Right forelimb (tissue), 1 donor: ENCODE results near the gene TNS1.

Experiments
- DNase-seq: peaks from one replicate; pipeline ENCODE4 v3.0.0-alpha.2; 2018

Gene TNS1

DNA sequence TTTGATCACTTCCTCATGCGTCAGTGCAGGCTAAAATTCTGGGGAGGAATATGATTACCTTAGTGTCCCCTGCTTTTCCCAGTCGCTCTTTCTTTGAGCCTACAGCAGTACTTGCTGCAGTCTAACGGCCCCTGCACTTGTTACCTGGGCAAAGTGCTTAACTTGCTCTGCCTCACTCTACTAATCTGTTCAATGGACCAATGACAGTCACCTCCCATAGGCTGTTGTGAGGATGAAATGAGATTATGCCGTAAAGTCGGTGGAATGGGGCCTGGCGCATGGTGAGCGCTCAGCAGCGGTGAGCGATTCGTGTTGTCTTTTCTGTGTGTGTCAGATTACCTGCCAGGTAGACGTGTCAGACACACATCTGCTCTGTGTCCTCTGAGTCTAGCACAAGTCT lies 5.3 kb downstream of the TNS1 start:
- DNase-seq = no peak

DNA sequence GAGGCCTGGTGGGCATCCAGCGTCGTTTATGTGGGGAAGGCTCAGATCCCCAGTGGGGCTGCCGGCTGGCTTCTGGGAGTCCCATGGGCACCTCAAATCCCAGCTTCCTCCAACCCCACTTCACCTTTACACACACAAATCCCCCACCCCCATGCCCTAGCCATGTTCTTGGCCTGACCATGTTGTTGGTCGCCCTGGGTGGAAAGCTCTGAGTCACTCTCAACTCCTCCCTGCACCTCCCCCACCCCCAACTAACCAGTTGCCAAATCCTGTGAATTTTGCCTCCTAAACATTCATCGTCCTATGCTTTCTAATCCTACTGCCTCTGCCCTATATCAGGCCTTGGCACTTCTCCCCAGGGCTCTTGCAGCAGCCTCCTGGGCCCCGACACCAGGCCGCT lies 6.4 kb downstream of the TNS1 start:
- no peak for DNase-seq

DNA sequence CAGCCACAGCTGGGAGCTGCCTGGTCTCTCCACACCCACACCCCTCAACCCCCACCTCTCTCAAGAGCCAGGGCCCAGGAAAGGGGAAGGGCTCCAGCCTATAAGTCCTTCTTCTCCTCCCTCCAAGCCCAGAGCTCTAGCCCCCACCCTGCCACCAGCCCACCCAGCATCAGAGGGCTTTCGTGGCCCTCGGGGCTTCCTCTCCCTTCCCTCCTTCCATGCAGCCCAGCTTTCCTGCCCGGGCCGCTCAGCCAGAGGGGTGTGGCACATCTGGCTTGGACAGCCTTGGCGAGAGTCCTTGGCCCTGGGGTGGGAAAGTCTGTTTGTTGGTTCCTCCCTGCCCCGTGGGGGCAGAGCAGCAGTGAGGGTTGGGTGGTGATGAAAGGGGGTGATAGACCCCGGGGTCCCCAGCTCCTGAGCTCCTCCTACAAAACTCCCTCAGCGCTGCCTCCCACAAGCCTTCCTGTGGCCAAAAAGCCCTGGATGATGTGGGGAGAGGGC lies 7.0 kb downstream of the TNS1 start:
- DNase-seq = peak; percentile 76

DNA sequence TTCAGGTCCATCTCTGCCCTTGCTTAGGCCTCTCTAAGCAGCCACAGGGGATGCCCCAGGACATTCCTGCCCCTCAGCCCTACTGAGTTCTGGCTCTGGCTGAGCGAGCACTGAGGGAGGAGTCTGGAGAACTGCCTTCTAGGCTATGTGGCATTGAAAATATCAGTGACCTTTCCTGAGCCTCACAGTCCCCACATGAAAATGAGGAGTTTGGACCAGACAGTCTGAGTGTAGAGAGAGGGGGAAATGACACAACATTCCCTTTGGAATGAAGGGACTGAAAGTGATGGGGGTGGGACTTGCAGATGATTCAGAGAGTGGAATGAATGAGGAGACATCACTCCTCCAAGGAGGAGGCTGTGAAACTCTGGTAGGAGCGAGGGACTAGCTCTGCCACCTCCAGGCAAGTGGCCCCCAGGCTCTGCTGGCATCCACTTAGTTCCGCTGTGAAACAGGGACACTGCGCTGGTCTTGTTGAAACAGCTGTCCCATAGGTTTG lies 8.0 kb downstream of the TNS1 start:
- no peak for DNase-seq

DNA sequence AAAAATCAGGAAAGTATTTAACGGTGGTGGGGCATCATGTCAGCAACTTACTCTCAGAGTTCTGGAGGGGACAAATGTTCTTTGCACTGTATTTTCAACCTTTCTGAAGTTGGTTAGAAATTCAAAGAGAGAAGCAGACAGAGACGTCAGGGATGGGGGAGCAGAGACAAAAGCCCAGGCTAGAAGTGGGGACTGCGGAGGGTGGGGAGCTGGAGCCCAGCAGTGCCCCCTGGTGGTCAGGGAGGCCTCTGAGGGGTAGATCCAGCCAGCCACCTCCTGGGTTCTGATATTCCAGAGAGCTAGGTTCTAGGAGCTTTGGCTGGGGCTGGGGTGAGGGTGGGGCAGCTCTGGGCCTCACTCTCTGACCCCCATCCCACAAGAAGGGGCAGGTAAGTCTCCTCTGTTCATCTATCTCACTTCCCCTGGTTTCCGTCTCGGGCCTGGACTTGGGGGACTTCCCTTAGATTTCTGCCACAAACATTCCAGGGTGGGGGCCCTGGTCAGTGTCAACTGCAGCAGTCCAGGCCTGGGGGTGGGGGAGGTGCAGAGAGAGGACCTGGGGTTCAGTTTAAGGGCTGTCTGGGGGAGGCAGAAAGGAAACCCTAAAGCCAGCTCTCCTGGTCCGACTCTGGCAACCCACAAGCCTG lies 8.9 kb downstream of the TNS1 start:
- peak; percentile 66 for DNase-seq

DNA sequence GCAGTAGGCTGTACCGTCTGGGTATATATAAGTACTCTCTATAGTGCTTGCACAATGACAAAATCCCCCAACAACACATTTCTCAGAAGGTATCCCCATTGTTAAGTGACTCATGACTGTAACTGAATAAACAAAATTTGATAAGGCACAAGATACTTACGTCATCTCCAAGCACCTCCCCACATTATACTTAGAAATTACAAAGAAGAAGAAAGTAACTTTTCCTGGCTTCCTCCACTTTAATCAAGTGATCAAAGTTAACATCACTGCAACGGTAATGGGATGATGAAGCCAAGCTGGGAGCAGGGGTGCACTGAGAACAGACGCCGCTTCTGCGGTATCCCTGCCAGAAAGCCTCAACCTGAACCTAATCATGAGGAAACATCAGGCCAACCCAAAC lies 9.7 kb downstream of the TNS1 start:
- DNase-seq = no peak

DNA sequence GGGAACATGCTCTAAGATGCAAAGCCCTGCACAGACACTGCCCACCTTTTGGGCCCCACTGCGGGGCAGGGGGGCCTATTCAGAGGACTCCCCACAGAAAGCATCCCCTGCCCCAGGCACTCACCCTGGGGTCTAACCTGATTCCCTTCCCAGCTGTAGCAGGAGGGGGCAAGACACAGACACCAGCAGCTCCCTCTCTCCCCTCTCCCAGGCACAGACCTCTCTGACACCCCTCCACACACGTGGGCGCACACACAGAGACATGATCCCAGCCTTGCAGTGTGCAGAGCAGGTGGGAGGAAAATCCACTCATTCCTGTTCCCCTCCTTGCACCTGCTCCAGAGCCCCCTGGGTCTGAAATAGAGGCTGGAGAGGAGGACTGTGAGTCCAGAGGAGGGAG lies 10.7 kb downstream of the TNS1 start:
- no peak for DNase-seq

DNA sequence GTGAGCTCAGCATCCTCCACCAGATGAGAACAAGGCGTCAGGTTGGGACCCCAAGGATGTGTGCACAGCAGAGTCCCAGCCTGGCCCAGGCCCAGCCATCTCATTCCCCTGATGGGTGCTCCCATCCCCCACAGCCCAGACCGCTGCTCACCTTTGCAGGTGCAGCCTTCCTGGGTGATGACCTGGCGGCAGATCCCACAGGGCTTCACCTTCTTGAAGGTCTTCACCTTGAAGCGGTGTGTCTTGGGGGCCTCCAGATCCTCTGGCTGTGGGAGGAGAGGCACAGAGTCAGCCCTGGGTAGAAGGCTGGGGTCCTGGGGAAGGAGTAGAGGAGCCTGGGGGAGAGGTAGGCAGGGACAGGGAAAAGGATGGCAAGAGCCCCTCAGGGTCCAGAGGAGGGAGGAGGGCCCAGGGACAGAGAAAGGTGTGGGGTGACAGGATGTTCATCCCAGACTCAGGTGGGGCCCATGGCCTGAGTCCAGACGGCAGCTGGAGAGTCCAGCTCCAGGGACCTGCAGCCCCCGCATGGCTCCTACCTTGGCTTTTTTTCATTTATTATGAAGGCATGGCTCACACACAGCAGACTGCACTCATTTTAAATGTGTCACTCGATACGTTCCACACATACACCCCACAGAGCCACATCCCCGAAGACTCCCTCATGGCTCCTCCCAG lies 11.9 kb downstream of the TNS1 start:
- DNase-seq = no peak

DNA sequence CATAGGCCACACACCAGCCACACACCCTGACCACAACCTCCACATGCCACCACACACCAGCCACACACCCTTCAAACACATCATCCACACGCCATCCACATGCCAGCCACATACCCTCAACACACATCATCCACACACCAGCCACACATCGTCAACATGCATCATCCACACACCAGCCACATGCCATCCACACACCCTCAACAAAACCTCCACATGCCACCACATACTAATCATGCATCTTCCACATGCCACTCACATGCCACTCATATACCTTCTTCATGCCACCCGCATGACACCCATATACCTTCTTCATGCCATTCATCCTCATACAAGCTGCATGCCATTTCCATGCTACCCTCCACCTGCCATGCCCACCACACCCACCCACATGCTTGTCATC lies 12.4 kb downstream of the TNS1 start:
- DNase-seq = no peak

DNA sequence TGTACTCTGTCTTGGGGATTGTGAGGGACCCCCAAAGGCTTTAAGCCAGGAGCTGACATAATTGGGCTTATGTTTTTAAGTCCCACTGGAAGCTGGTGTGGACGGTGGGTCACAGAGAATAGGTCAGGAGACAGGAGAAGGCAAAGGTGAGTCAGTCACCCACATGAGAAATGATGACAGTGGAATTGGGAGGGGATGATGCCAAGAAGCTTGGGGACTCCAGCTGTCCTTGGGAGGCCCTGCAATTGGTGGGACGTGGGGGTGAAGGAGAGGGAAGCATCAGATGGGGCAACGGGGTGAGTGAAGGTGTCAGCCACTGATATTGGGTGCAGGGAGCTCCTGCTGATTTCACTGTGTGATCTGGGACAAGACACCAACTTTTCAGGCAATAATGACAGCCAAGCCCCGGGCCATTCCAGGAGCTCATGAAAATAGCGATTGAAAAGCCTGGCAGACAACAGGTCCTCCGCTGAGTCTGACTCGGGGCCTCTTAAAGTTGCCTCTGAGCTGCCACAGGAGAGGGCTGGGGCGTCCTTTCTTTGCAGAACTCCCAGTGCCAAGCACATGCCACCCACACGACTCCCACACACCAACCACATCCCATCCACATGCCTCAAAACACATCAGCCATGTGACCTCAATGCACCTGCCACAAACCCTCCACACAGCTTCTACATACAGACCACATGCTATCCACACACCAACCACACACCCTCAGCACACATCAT lies 13.4 kb downstream of the TNS1 start:
- no peak for DNase-seq

DNA sequence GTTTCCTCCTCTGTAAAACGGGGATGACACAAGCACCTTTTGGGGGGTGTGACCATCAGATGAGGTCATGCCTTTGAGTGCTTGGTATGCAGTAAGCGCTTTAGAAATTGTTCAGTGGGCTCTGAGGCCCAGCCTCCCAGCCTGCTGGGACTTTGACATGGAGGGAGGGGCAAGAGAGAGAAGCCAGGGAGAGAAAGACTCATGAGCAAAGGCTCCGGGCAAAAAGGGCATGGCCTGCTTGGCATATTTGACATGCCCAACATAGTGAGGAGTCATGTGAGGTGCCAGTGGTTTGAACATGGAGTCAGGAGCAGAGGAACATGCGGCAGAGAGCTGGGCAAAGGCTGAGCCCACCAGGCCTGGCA lies 14.0 kb downstream of the TNS1 start:
- no peak for DNase-seq

DNA sequence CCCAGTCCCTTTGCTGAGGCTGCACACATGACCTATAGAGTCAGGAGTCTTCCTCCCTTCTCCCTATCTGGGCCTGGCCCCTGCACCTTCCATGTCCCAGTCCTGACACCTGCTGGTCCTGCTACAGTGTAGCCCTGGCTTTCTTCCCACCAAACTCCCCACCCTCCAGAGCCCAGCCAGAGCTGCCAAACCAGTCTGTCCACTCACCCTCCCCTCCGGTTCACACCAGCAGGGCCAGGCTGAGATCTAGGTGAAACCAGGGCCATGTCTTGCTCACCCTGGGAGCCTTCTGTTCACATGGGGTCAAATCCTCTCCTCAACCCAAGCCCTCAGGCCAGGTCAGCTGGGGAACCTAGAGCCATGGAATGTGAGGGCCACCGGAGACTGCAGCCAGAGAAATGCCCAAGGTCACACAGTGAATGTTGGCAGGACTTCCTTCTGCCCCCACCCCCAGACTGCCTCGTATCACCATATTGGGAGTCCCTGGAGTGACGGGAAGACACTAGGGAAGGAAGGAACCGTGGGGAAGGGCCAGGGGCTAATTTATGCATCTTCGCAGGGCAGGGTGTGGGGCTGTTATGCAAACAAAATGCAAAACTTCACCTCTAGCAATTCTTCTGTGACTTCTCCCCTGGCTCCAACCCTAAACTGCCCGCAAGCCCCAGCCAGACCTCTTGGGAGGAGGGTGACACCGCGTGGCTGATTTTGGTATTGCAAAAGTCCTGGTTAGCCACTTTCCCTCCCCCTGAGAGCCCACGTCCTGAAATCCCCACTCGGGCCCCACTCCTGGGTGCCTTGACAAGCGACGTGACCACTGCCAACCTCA lies 14.6 kb downstream of the TNS1 start:
- peak; percentile 86 for DNase-seq

DNA sequence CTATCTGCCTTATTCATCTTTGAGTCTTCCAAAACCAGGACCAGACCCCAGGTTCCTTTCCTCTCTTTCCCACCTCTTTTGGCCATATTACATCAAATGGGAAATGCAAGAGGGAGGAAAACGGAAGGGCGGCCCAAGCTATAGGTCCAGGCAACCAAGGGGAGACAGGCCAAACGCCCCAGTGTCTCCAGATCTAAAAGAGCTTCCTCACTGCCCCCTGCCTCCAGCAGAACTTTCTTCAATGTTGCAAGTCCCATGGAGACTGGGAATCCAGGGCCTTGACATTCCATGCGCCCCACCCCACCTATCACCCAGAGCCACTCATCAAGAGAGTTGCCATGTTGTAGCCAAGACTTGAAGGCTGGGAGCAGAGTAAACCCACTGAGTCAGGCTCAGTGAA lies 15.4 kb downstream of the TNS1 start:
- no peak for DNase-seq

DNA sequence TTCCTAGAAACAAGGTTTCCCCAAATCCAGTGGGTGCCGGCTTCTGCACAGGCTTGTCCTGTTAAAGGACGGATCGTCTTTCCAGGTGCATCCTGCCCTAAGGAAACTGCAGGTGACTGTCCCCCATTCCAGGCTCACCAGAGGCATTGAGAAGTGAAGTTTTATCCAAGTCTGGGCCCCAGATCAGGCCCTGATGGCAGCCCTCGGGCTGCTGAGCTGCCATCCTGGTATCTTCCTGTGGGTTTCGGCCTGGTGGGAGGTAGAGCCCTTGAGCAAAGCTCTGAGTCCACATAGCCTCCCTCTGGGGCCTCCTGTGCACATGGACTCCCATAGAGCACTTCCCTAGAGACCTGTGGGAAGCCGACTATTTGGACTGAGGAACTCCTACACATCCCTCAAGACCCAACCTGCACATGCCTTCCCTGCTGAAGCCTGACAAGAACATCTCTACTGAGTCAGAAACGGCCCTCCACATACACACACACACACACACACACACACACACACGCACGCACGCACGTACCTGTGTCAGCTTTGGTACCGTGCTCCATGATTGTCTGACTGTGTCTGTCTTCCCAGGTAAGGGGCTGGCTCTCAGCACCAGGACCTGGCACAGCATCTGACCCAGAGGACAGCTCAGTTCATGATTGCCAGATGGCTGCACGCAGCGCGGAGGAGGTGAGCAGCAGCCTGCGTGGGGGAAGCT lies 16.4 kb downstream of the TNS1 start:
- DNase-seq = no peak

DNA sequence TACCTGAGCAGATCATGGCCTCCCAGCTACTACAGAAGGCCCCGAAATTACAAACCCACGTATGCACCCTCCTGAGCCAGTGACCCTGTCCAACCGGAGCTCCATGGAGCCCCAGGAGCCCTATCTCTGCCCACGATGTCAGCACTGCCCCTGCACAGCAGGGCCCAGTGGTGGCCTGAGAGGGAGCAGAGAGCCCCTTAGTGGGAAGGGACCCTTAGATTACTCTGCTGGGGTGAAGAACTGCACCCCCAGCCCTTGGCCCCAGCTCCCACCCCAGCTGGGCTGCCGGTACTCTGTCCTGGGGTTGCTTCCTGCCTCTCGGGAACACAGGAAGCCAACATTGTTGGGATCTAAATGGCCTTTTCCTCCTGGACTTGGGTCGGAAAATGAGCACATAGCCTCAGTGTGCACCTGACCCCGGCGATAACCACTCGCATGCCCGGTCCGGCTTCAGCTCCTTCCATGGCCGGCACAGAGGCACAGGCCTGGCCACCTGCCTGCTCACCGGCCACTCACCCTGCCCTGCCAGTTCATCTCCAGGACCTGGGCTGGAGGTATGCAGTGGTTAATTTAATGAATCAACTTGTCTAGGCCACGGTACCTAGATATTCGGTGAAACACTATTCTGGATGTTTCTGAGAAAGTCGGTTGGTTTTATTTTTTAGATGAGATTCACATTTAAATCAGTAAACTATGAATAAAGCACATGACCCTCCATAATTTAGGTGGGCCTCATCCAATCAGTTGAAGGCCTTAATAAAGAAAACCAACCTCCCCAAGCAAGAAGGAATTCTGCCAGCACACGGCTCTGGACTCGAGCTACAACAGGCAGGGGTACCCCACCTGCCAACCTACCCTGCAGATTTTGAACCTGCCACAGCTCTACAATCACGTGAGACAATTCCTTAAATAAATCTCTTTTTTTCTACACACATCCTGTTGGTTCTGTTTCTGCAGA lies 19.2 kb downstream of the TNS1 start:
- DNase-seq = no peak

DNA sequence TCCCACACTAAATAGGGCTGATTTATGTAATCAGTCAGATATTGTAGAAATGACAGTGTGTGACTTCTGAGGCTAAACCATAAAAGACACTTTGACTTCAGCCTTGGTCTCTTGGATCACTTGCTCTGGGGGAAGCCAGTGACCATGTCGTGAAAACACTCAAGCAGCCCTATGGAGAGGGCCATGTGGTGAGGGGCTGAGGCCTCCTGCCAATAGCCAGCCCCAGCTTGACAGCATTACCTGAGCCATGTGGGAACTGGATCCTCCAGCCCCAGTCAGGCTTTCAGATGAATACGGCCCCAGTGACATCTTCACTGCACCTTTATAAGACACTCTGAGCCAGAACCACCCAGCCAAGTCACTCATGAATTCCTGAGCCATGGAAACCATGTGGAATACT lies 20.8 kb downstream of the TNS1 start:
- no peak for DNase-seq

DNA sequence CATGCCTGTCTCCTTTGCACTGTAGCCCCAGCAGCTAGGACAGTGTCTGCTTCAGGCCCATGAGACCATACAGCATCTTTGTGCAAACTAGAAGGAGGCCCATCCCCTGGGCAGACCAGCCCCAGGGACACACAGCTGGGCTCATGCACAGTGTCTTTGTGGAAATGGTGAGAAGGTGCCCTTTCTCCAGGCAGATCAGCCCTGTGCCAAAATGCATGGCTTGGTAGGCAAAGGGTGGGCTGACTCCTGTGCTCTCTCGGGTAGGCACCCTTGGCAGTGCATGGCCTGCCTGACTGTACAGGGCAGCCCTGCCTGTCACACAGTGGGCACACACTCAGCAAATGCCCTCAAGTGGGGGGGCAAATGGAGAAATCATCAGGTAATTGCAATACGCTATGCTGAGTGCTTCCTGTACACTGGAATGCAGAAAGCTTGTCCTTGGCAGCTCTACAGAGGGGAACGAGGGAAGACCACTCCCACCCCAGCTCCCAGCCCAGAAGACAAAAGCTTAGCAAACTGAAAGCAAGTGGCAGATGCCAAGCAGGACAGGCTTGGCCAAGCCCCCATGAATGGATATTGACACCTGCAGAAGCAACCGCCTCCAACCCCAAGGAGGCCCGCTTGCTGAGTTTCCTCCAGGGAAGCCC lies 21.6 kb downstream of the TNS1 start:
- DNase-seq = no peak

DNA sequence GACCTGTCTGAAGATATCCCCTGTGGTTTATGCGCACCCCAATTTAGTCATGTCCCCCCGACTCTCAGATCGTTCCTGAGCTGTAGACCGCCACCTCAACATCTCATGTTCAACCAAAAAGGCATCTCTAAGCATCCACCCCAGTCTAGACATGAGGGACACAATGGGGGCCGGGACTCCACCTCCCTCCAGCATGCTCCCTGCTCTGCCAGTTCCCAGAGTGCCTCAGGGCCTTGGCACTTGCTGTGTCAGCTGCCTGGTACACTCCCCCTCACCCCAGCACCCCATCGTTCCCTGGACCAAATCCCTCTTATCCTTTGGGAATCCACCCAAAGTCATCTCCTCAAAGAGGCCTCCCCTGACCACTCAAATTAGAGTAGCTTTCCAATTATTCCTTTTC lies 22.2 kb downstream of the TNS1 start:
- DNase-seq = no peak

DNA sequence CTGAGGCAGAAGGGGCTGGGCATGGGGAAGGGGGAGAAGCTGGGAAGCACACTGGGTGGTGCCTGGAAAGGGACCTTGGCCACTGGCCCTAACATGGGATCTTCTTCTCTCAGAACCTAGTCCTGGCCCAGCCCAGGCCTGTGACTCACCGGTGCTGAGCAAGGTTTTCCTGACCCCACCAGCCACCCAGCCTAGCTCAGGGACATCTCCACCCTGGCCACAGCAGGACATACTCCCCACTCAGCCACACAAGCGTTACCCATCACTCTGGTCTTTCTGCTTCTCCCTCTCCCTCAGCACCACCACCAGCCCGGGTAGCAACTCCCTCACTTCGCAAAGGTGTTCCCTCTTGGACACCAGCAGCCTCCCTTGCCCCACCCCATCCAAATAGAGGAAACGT lies 22.8 kb downstream of the TNS1 start:
- no peak for DNase-seq

DNA sequence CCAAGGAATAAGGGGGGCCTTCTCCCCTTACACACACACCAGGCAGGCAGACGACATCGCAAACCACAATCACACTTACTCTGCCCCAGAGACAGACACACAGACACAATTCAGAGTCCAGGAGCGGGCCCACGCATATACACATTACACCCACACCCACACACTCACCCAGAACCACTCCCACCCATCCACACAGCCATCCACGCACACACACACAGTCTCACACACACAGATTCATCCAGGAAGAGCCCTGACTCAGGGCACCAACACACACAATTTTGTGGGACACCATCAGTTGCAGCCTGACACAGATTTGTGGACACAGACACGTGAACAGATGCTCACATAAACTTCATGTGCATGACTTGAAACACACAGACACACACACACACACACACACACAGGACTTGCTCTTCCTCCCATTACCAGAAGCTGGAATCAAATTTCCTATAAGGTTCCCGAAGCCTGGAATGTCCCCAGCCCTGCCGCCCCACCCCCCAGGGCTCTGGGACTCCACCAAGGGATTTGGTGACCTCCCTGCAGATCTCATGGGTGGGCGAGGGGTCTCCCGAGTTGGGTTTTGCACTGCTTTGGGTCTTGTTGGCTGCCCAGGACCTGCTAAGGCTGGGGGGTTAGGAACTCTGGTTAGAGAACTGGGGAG lies 23.5 kb downstream of the TNS1 start:
- DNase-seq = no peak
